Measurements from ENCODE around the gene EHD4. TPM values are rescaled to one million over a fixed set of nuclear protein-coding genes. Genes with fewer than 3 reads are reported as not detected.

The EHD4 gene
- polyA plus RNA-seq, 1 of the 3 experiments (the other 2 are of a cell fraction): 17.5 TPM

- H3K79me2 ChIP-seq (ENCODE audit: insufficient read depth): peaks cover 13% of the 10 kb centered on the region
Measured at GRCh38 chr15:41933771-41934170, 38.6 kb downstream of the EHD4 start.

More at GRCh38 chr15:41933771-41934170, 38.6 kb downstream of the EHD4 start:
- Histone ChIP-seq H3K27me3 (ENCODE audit: insufficient read depth) (no peaks in the 10 kb centered on the region), H3K4me2 (0 out of 2 replicates have a peak overlapping the region, but pooled peaks have one; percentile 61), H3K27ac (ENCODE audit: low read depth in 2 of 2, low read length in 1 of 2) (0 out of 4 replicates have a peak overlapping the region, but pooled peaks of 1 of the 2 experiments have one; percentile 7), H3K9ac (peak overlapping the region; percentile 24; the same call in 1 of the 2 replicates), H3K4me1 (ENCODE audit: control insufficient read depth in 1 of 2, insufficient read depth in 2 of 2, low read depth in 1 of 2, low read length in 1 of 2) (peaks cover 10 to 43% of the 10 kb centered on the region in 2 experiments), H2AFZ (ENCODE audit: low read depth) (no peak overlapping the region), H3K9me3 (no peaks in the 10 kb centered on the region), H3K4me3 (ENCODE audit: low read depth in 2 of 2, low read length in 1 of 2) (no peak overlapping the region), H3K36me3 (replicated peaks in 1 of 2; ENCODE audit: control insufficient read depth in 1 of 2, insufficient read depth in 2 of 2, low read length in 1 of 2) (peaks cover 0 to 6% of the 10 kb centered on the region in 2 experiments), H3K9me2 (no peaks in the 10 kb centered on the region), H4K20me1 (ENCODE audit: insufficient read depth) (no peaks in the 10 kb centered on the region), H3F3A (replicated peaks; ENCODE audit: insufficient read depth) (peaks cover 17% of the 10 kb centered on the region)
- ChIA-PET POLR2A (no interaction called here), CTCF (interaction anchor here (0.6 to 1.6 kb wide), 3 partner anchors 8 to 32 kb away, joined by 3 to 5 read pairs (median 3); no protein-coding TSS in a partner anchor)
- WGBS (ENCODE audit: low lambda C conversion rate): 63% methylated on average over 10 of the region's 10 CpGs
- TF ChIP-seq GABPA (IDR thresholded peaks at IDR 0.05; ENCODE audit: low read depth): no peak
- TF ChIP-seq REST (IDR thresholded peaks at IDR 0.05; ENCODE audit: low read depth, low read length): no peak
- TF ChIP-seq MEF2A (IDR thresholded peaks at IDR 0.05; ENCODE audit: borderline replicate concordance, low read depth): no peak
- TF ChIP-seq SMC3 (IDR thresholded peaks at IDR 0.05; ENCODE audit: low read depth, low read length): no peak
- TF ChIP-seq CTCF (IDR thresholded peaks at IDR 0.05): no peak
- no peak for TF ChIP-seq YY1 (IDR thresholded peaks at IDR 0.05; ENCODE audit: low read depth)
- no peak for TF ChIP-seq CHD2 (IDR thresholded peaks at IDR 0.05; ENCODE audit: low read length, partially characterized antibody)
- TF ChIP-seq TEAD4 (IDR thresholded peaks at IDR 0.05; ENCODE audit: borderline replicate concordance, insufficient read depth): no peak
- no peak for TF ChIP-seq FOXM1 (IDR thresholded peaks at IDR 0.05; ENCODE audit: low read depth)
- no peak for TF ChIP-seq PBX3 (IDR thresholded peaks at IDR 0.05)
- no peak for TF ChIP-seq POLR2AphosphoS5 (IDR thresholded peaks at IDR 0.05; ENCODE audit: low read depth, low read length)
- TF ChIP-seq FOXJ3 (CRISPR knock-in tag; IDR thresholded peaks at IDR 0.05): no peak
- no peak for TF ChIP-seq GATA2 (CRISPR knock-in tag; IDR thresholded peaks at IDR 0.05)
- TF ChIP-seq FOSL2 (IDR thresholded peaks at IDR 0.05; ENCODE audit: borderline replicate concordance, low read depth): no peak
- TF ChIP-seq RAD21 (IDR thresholded peaks at IDR 0.05; ENCODE audit: low read length): no peak
- TF ChIP-seq MAX (IDR thresholded peaks at IDR 0.05; ENCODE audit: low read depth): no peak
- no peak for TF ChIP-seq USF1 (IDR thresholded peaks at IDR 0.05; ENCODE audit: borderline replicate concordance, low read depth)
- TF ChIP-seq ELF1 (IDR thresholded peaks at IDR 0.05): no peak
- DNase-seq: no peak

Measured in SK-N-SH (cell line).